ENCODE results near the gene PCF11. TPM values are rescaled to one million over a fixed set of nuclear protein-coding genes. Genes with fewer than 3 reads are reported as not detected.
A peak's percentile ranks its signal among the peaks of the same experiment; 100 is the strongest.

The PCF11 gene
- total and polyA plus RNA-seq, 2 of the 13 experiments (the other 11 are each of a cell fraction or from before 2014, with no cell fraction given), result 40.3 to 47.7 TPM

DNA sequence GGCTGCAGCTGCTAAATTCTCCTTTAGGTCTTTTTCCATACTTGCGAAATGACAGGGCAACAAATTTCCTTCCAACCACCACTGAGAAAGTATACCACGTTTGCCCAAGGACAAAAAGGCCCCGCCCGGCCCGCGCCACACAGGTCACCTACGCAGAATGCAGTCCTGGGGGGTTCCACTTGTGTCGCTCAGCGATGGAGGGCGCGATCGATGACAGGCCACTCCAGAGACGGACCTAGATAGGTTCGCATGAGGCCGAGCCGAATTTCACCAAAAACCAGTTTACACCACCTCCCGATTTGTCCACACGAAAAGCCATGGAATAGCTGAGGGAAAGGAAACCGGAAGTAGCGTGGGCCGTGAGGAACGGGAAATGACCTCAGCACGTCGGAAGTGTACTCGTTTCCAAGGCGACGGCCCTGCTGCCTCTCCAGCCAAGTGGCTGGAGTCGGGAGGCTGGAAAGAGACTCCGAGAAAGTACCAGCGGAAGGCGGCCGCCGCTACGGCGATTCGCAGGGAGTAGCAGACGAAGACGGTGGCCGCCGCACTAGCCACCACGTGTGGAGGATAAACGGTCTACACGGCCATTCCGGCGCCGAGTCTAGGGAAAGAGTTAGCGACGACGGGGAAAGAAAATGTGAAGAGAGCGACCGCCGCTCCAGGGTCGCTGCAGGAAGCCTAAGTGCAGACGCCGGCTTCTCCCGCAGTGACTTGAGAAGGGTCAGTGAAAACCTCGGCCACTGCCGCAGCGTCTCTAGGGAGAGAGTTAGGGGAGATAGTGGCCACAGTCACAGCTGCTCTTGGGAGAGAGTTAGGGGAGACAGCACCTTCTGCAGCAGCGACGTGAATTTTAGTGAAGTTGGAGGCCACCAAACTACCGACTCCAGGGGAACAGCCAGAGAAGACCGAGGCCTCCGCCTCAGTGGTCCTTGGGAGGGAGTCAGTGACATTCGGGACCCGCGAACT, 36.7 kb downstream of the PCF11 start, which contains the start of gene ANKRD42 (continued):
- TF ChIP-seq, protein P1, sequence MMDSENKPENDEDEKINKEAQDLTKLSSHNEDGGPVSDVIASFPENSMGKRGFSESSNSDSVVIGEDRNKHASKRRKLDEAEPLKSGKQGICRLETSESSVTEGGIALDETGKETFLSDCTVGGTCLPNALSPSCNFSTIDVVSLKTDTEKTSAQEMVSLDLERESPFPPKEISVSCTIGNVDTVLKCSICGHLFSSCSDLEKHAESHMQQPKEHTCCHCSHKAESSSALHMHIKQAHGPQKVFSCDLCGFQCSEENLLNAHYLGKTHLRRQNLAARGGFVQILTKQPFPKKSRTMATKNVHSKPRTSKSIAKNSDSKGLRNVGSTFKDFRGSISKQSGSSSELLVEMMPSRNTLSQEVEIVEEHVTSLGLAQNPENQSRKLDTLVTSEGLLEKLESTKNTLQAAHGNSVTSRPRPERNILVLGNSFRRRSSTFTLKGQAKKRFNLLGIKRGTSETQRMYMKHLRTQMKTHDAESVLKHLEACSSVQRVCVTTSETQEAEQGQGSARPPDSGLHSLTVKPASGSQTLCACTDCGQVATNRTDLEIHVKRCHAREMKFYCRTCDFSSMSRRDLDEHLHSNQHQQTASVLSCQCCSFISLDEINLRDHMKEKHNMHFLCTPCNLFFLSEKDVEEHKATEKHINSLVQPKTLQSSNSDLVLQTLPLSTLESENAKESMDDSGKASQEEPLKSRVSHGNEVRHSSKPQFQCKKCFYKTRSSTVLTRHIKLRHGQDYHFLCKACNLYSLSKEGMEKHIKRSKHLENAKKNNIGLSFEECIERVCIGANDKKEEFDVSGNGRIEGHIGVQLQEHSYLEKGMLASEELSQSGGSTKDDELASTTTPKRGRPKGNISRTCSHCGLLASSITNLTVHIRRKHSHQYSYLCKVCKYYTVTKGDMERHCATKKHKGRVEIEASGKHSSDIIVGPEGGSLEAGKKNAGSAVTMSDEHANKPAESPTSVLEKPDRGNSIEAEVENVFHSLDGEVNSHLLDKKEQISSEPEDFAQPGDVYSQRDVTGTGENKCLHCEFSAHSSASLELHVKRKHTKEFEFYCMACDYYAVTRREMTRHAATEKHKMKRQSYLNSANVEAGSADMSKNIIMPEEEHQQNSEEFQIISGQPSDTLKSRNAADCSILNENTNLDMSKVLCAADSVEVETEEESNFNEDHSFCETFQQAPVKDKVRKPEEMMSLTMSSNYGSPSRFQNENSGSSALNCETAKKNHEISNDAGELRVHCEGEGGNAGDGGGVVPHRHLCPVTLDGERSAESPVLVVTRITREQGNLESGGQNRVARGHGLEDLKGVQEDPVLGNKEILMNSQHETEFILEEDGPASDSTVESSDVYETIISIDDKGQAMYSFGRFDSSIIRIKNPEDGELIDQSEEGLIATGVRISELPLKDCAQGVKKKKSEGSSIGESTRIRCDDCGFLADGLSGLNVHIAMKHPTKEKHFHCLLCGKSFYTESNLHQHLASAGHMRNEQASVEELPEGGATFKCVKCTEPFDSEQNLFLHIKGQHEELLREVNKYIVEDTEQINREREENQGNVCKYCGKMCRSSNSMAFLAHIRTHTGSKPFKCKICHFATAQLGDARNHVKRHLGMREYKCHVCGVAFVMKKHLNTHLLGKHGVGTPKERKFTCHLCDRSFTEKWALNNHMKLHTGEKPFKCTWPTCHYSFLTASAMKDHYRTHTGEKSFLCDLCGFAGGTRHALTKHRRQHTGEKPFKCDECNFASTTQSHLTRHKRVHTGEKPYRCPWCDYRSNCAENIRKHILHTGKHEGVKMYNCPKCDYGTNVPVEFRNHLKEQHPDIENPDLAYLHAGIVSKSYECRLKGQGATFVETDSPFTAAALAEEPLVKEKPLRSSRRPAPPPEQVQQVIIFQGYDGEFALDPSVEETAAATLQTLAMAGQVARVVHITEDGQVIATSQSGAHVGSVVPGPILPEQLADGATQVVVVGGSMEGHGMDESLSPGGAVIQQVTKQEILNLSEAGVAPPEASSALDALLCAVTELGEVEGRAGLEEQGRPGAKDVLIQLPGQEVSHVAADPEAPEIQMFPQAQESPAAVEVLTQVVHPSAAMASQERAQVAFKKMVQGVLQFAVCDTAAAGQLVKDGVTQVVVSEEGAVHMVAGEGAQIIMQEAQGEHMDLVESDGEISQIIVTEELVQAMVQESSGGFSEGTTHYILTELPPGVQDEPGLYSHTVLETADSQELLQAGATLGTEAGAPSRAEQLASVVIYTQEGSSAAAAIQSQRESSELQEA (CRISPR knock-in tag; IDR thresholded peaks at IDR 0.05; ENCODE audit: not compliant biosample characterization), result peak; percentile 31
- TF ChIP-seq HCFC1 (IDR thresholded peaks at IDR 0.05; ENCODE audit: low read depth, low read length) (peak; percentile 58; the same call in 1 of the 2 replicates), PHB2 (IDR thresholded peaks at IDR 0.05; ENCODE audit: partially characterized antibody) (no peak), NCOA1 (CRISPR knock-in tag; IDR thresholded peaks at IDR 0.05) (no peak; the same call in 1 of the 2 replicates), HDAC1 (CRISPR knock-in tag; IDR thresholded peaks at IDR 0.05) (peak; percentile 98), TSC22D2 (CRISPR knock-in tag; IDR thresholded peaks at IDR 0.05; ENCODE audit: borderline replicate concordance) (peak; percentile 59; the same call in 1 of the 2 replicates), NFIC (IDR thresholded peaks at IDR 0.05; ENCODE audit: low read length) (no peak), ZNF615 (CRISPR knock-in tag; IDR thresholded peaks at IDR 0.05; ENCODE audit: borderline replicate concordance) (no peak), POLR2AphosphoS5 (IDR thresholded peaks at IDR 0.05; ENCODE audit: low read depth, low read length) (peak; percentile 95), ZNF75D (CRISPR knock-in tag; IDR thresholded peaks at IDR 0.05; ENCODE audit: borderline replicate concordance) (no peak), YEATS4 (CRISPR knock-in tag; IDR thresholded peaks at IDR 0.05; ENCODE audit: borderline replicate concordance) (peak; percentile 88), MTA3 (CRISPR knock-in tag; IDR thresholded peaks at IDR 0.05) (no peak), PPARG (CRISPR knock-in tag; conservative IDR thresholded peaks at IDR 0.05) (peak; percentile 48; the same call in 1 of the 2 replicates), ZNF563 (CRISPR knock-in tag; IDR thresholded peaks at IDR 0.05) (no peak), GATAD2A (CRISPR knock-in tag; IDR thresholded peaks at IDR 0.05) (peak; percentile 49; the same call in 1 of the 2 replicates)
- TF ChIP-seq, protein P2, sequence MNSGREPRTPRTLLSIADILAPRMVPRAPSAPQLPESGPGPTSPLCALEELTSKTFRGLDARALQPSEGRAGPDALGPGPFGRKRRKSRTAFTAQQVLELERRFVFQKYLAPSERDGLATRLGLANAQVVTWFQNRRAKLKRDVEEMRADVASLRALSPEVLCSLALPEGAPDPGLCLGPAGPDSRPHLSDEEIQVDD (CRISPR knock-in tag; IDR thresholded peaks at IDR 0.05; ENCODE audit: borderline replicate concordance), result no peak
- TF ChIP-seq, protein P3, sequence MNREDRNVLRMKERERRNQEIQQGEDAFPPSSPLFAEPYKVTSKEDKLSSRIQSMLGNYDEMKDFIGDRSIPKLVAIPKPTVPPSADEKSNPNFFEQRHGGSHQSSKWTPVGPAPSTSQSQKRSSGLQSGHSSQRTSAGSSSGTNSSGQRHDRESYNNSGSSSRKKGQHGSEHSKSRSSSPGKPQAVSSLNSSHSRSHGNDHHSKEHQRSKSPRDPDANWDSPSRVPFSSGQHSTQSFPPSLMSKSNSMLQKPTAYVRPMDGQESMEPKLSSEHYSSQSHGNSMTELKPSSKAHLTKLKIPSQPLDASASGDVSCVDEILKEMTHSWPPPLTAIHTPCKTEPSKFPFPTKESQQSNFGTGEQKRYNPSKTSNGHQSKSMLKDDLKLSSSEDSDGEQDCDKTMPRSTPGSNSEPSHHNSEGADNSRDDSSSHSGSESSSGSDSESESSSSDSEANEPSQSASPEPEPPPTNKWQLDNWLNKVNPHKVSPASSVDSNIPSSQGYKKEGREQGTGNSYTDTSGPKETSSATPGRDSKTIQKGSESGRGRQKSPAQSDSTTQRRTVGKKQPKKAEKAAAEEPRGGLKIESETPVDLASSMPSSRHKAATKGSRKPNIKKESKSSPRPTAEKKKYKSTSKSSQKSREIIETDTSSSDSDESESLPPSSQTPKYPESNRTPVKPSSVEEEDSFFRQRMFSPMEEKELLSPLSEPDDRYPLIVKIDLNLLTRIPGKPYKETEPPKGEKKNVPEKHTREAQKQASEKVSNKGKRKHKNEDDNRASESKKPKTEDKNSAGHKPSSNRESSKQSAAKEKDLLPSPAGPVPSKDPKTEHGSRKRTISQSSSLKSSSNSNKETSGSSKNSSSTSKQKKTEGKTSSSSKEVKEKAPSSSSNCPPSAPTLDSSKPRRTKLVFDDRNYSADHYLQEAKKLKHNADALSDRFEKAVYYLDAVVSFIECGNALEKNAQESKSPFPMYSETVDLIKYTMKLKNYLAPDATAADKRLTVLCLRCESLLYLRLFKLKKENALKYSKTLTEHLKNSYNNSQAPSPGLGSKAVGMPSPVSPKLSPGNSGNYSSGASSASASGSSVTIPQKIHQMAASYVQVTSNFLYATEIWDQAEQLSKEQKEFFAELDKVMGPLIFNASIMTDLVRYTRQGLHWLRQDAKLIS (CRISPR knock-in tag; IDR thresholded peaks at IDR 0.05), result no peak
